ENCODE results near the gene SYNDIG1. TPM values are rescaled to one million over a fixed set of nuclear protein-coding genes. Genes with fewer than 3 reads are reported as not detected.

Gene SYNDIG1
- total and polyA plus RNA-seq, 4 donors = 0.20 to 5.0 (median 0.63) TPM

- no peaks in the 10 kb centered on the region for H3K27me3 ChIP-seq (ENCODE audit: control insufficient read depth in 3 of 3, insufficient read depth in 3 of 3, low read length in 2 of 3)
- H3K27ac ChIP-seq (ENCODE audit: low read depth in 1 of 2, low read length in 1 of 2) = no peak overlapping the region
- H3K36me3 ChIP-seq (ENCODE audit: control insufficient read depth in 4 of 4, insufficient read depth in 4 of 4, low read length in 4 of 4) = no peaks in the 10 kb centered on the region
- H3K9me3 ChIP-seq (ENCODE audit: control insufficient read depth in 4 of 4, insufficient read depth in 3 of 4, low read length in 3 of 4) = peaks cover 0 to 7% (median 3%) of the 10 kb centered on the region in 4 donors
- TF ChIP-seq, protein P1, sequence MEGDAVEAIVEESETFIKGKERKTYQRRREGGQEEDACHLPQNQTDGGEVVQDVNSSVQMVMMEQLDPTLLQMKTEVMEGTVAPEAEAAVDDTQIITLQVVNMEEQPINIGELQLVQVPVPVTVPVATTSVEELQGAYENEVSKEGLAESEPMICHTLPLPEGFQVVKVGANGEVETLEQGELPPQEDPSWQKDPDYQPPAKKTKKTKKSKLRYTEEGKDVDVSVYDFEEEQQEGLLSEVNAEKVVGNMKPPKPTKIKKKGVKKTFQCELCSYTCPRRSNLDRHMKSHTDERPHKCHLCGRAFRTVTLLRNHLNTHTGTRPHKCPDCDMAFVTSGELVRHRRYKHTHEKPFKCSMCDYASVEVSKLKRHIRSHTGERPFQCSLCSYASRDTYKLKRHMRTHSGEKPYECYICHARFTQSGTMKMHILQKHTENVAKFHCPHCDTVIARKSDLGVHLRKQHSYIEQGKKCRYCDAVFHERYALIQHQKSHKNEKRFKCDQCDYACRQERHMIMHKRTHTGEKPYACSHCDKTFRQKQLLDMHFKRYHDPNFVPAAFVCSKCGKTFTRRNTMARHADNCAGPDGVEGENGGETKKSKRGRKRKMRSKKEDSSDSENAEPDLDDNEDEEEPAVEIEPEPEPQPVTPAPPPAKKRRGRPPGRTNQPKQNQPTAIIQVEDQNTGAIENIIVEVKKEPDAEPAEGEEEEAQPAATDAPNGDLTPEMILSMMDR (IDR thresholded peaks at IDR 0.05; ENCODE audit: control extremely low read depth, extremely low read depth) = no peak
- no peak overlapping the region for H3K9ac ChIP-seq (ENCODE audit: insufficient read depth in 1 of 2, low read length in 2 of 2)
- H3K4me3 ChIP-seq = no peak overlapping the region
- WGBS, 2 donors = 78 to 85% methylated on average over 4 of the region's 4 CpGs
- peaks cover 0 to 8% (median 0%) of the 10 kb centered on the region in 5 donors for H3K4me1 ChIP-seq (ENCODE audit: control insufficient read depth in 5 of 5, insufficient read depth in 5 of 5, low read length in 5 of 5)
- DNase-seq = peak in 2 of 3 donors; percentile 29 to 47
- no peak for ATAC-seq (ENCODE audit: insufficient read depth, low FRiP score)
These were observed 135.7 kb downstream of the SYNDIG1 start for GRCh38 chr20:24604966-24605665.

- no peak for ATAC-seq (ENCODE audit: insufficient read depth, low FRiP score)
- Histone ChIP-seq H3K9me3 (ENCODE audit: control insufficient read depth in 4 of 4, insufficient read depth in 3 of 4, low read length in 3 of 4) (peaks cover 0 to 2% (median under 1%) of the 10 kb centered on the region in 4 donors), H3K36me3 (ENCODE audit: control insufficient read depth in 4 of 4, insufficient read depth in 4 of 4, low read length in 4 of 4) (no peaks in the 10 kb centered on the region), H3K4me3 (no peak overlapping the region), H3K4me1 (ENCODE audit: control insufficient read depth in 5 of 5, insufficient read depth in 5 of 5, low read length in 5 of 5) (peaks cover 0 to 8% (median 0%) of the 10 kb centered on the region in 5 donors), H3K27ac (ENCODE audit: low read depth in 1 of 2, low read length in 1 of 2) (no peak overlapping the region), H3K27me3 (ENCODE audit: control insufficient read depth in 3 of 3, insufficient read depth in 3 of 3, low read length in 2 of 3) (no peaks in the 10 kb centered on the region), H3K9ac (ENCODE audit: insufficient read depth in 1 of 2, low read length in 2 of 2) (no peak overlapping the region)
- 87 to 92% methylated on average over 4 of the region's 4 CpGs for WGBS, 2 donors
- TF ChIP-seq, protein P1 (IDR thresholded peaks at IDR 0.05; ENCODE audit: control extremely low read depth, extremely low read depth) = no peak
- DNase-seq = no peak
These were observed 136.6 kb downstream of the SYNDIG1 start for GRCh38 chr20:24605937-24606455.

DNA sequence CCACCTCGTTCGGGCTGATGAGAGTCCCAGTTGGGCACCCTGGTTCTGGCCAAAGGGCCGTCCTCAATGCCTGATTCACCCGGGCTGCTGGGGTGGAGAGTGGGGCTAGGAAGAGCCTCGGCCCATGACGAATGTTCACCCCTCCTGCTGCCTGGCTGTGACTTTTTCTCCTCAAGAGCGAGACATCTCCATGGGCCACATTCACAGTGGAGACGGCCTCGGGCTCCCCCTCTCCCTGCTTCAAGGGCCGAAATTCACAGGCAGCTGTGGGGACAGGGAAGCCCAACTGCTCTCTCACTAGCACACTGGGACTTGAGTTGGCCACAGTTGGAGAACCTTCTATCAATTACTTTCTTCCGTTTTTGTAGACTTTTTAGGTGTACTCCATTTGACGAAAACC is 138.0 kb downstream of the SYNDIG1 start:
- Histone ChIP-seq H3K27ac (ENCODE audit: low read depth in 1 of 2, low read length in 1 of 2) (no peak overlapping the region), H3K27me3 (ENCODE audit: control insufficient read depth in 3 of 3, insufficient read depth in 3 of 3, low read length in 2 of 3) (no peaks in the 10 kb centered on the region), H3K9ac (ENCODE audit: insufficient read depth in 1 of 2, low read length in 2 of 2) (no peak overlapping the region), H3K36me3 (ENCODE audit: control insufficient read depth in 4 of 4, insufficient read depth in 4 of 4, low read length in 4 of 4) (no peaks in the 10 kb centered on the region), H3K4me1 (ENCODE audit: control insufficient read depth in 5 of 5, insufficient read depth in 5 of 5, low read length in 5 of 5) (peaks cover 0 to 8% (median 0%) of the 10 kb centered on the region in 5 donors), H3K4me3 (no peak overlapping the region), H3K9me3 (ENCODE audit: control insufficient read depth in 4 of 4, insufficient read depth in 3 of 4, low read length in 3 of 4) (peaks cover 0 to 2% (median 0%) of the 10 kb centered on the region in 4 donors)
- TF ChIP-seq, protein P1 (IDR thresholded peaks at IDR 0.05; ENCODE audit: control extremely low read depth, extremely low read depth) = no peak
- DNase-seq (no peak), ATAC-seq (ENCODE audit: insufficient read depth, low FRiP score) (no peak)
- 89 to 90% methylated on average over 12 of the region's 12 CpGs for WGBS, 2 donors

Measured in lung (tissue), 12 donors.